Measurements from ENCODE around the gene CCDC110. TPM values are rescaled to one million over a fixed set of nuclear protein-coding genes. Genes with fewer than 3 reads are reported as not detected.
A peak's percentile ranks its signal among the peaks of the same experiment; 100 is the strongest.

Gene CCDC110
- total and polyA plus RNA-seq, 8 donors = 1.3 to 3.5 (median 2.8) TPM

DNA sequence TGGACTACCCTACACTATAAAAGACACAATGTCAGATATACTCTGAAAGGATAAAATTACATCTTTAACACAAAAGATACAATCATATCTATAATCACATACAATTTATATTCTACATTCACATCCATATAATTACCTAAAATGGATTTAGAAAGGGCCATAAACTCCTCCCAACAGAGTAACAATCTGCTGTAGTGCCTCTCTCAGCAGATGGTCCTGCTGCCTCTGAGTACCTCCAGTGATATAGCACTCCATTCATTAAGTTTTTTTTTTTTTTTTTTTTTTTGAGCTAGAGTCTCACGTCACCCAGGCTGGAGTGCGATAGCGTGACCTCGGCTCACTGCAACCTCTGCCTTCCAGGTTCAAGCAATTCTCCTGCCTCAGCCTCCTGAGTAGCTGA, 67.5 kb downstream of the CCDC110 start:
- no peaks in the 10 kb centered on the region for H3K9me3 ChIP-seq
- intact Hi-C loops (cut with DNase I) = no loop called here
- no peak for TF ChIP-seq CTCF (IDR thresholded peaks at IDR 0.05)
- H3K27ac ChIP-seq = no peak overlapping the region
- no peak for DNase-seq
- no peak overlapping the region for H3K4me3 ChIP-seq
- ATAC-seq = no peak
- H3K4me1 ChIP-seq = peaks cover 0 to 3% of the 10 kb centered on the region in 2 donors
- no peaks in the 10 kb centered on the region for H3K27me3 ChIP-seq
- peaks cover 0 to 90% of the 10 kb centered on the region in 2 donors for H3K36me3 ChIP-seq

DNA sequence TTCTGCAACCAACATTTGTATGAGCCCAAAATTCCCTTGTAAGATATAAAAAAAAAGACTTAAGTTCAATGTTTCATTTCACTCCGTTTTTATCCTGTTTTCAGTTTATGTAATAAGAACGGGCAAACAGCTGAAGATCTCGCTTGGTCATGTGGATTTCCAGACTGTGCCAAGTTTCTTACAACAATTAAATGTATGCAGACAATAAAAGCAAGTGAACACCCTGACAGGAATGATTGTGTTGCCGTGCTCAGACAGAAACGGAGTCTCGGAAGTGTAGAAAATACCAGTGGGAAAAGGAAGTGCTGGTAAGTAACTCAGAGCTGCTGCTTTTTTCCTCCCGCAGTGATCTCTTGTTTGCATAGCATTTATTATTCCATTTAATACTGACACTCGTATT, 72.1 kb downstream of the CCDC110 start:
- Histone ChIP-seq H3K27me3 (no peaks in the 10 kb centered on the region), H3K36me3 (peaks cover 0 to 52% of the 10 kb centered on the region in 2 donors), H3K9me3 (no peaks in the 10 kb centered on the region), H3K27ac (peak overlapping the region in 1 of 2 donors; percentile 16), H3K4me3 (no peak overlapping the region), H3K4me1 (peaks cover 7 to 35% of the 10 kb centered on the region in 2 donors)
- intact Hi-C loops (cut with DNase I) = loop anchor here in 1 of 2 donors (10.0 kb wide), 1 partner anchor 185 kb away; no protein-coding TSS in a partner anchor
- DNase-seq = no peak
- ATAC-seq = no peak
- no peak for TF ChIP-seq CTCF (IDR thresholded peaks at IDR 0.05)

DNA sequence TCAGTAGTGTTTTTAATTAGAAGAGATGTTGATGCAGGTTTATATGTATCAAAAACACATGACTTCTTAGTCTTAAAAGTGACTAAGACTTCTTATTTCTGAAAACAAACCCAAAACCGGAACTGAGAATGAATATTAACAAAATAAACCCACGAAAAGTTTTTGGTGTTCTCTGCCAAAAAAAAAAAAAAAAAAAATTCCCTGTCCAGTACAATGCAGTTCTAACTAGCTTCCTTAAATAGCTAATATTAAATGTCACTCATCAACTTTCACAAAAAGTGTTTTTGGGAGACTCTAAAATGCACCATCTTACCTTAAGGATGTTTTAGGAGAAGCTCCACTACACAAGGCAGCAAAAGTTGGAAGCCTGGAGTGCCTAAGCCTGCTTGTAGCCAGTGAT, 72.9 kb downstream of the CCDC110 start:
- no peak for ATAC-seq
- Histone ChIP-seq H3K27ac (peak overlapping the region in 1 of 2 donors; percentile 16), H3K36me3 (peaks cover 0 to 46% of the 10 kb centered on the region in 2 donors), H3K9me3 (no peaks in the 10 kb centered on the region), H3K4me3 (no peak overlapping the region), H3K27me3 (no peaks in the 10 kb centered on the region), H3K4me1 (peaks cover 7 to 37% of the 10 kb centered on the region in 2 donors)
- no peak for DNase-seq
- no peak for TF ChIP-seq CTCF (IDR thresholded peaks at IDR 0.05)
- intact Hi-C loops (cut with DNase I) = loop anchor here in 1 of 2 donors (10.0 kb wide), 1 partner anchor 184 kb away; no protein-coding TSS in a partner anchor

GRCh38 chr4:185396724-185397385, 74.7 kb downstream of the CCDC110 start, which contains the start of gene ANKRD37:
ANKRD37 (plus strand) TSS chr4:185396841; CDS start chr4:185396924, 83 bp downstream.
- peaks cover 7 to 37% of the 10 kb centered on the region in 2 donors for H3K4me1 ChIP-seq
- peak within 1 kb of the TSS; percentile 98 to 100 for H3K27ac ChIP-seq
- peaks cover 0 to 28% of the 10 kb centered on the region in 2 donors for H3K36me3 ChIP-seq
- intact Hi-C loops (cut with DNase I) = loop anchor here in 1 of 2 donors (10.0 kb wide), 1 partner anchor 182 kb away; no protein-coding TSS in a partner anchor
- H3K9me3 ChIP-seq = no peaks in the 10 kb centered on the region
- H3K4me3 ChIP-seq = peak within 1 kb of the TSS; percentile 89 to 92
- TF ChIP-seq CTCF (IDR thresholded peaks at IDR 0.05) = no peak
- H3K27me3 ChIP-seq = no peaks in the 10 kb centered on the region
- ATAC-seq = peak; percentile 56
- DNase-seq = peak in 3 of 4 donors; percentile 71 to 80 (median 76)

GRCh38 chr4:185395956-185396723, 75.4 kb downstream of the CCDC110 start:
- H3K27ac ChIP-seq = peak overlapping the region; percentile 98 to 100
- ATAC-seq = peak; percentile 91
- no peaks in the 10 kb centered on the region for H3K9me3 ChIP-seq
- H3K4me1 ChIP-seq = peaks cover 7 to 37% of the 10 kb centered on the region in 2 donors
- H3K27me3 ChIP-seq = no peaks in the 10 kb centered on the region
- intact Hi-C loops (cut with DNase I) = loop anchor here in 1 of 2 donors (10.0 kb wide), 1 partner anchor 181 kb away; no protein-coding TSS in a partner anchor
- peak; percentile 96 to 99 (median 98) for DNase-seq
- H3K4me3 ChIP-seq = peak overlapping the region; percentile 89 to 92
- TF ChIP-seq CTCF (IDR thresholded peaks at IDR 0.05) = no peak
- peaks cover 0 to 21% of the 10 kb centered on the region in 2 donors for H3K36me3 ChIP-seq

Measured in left lung (tissue), 10 donors.